ENCODE data around the gene ZMYND11.
"Not testable (repeated sequence)": the region's sequence is repeated elsewhere in the genome, so short reads cannot be mapped to it uniquely, and the experiment has no call there.

Gene ZMYND11

GRCh38 chr10:282294-283139 lies 147.3 kb downstream of the ZMYND11 start:
- DNase-seq (ENCODE audit: low read depth in 2 of 2) = no peak

- DNase-seq (ENCODE audit: low read depth in 2 of 2) = no peak
These were observed 147.9 kb downstream of the ZMYND11 start for GRCh38 chr10:283140-283479.

GRCh38 chr10:283916-284356 lies 148.7 kb downstream of the ZMYND11 start:
- DNase-seq (ENCODE audit: low read depth in 2 of 2) = no peak

- no peak for DNase-seq (ENCODE audit: low read depth in 2 of 2)
These were observed 150.0 kb downstream of the ZMYND11 start for GRCh38 chr10:285216-285615.

- DNase-seq (ENCODE audit: low read depth in 2 of 2) = no peak
These were observed 151.9 kb downstream of the ZMYND11 start for GRCh38 chr10:287026-287709.

- DNase-seq (ENCODE audit: low read depth in 2 of 2) = no peak
These were observed 152.6 kb downstream of the ZMYND11 start for GRCh38 chr10:287814-288213.

- DNase-seq (ENCODE audit: low read depth in 2 of 2) = no peak
These were observed 153.3 kb downstream of the ZMYND11 start for GRCh38 chr10:288316-289200.

- no peak for DNase-seq (ENCODE audit: low read depth in 2 of 2)
These were observed 154.3 kb downstream of the ZMYND11 start for GRCh38 chr10:289581-289980.

GRCh38 chr10:290026-290725 lies 154.9 kb downstream of the ZMYND11 start:
- DNase-seq (ENCODE audit: low read depth in 2 of 2) = no peak

GRCh38 chr10:293636-294035 lies 158.4 kb downstream of the ZMYND11 start:
- no peak for DNase-seq (ENCODE audit: low read depth in 2 of 2)

GRCh38 chr10:297567-297966 lies 162.3 kb downstream of the ZMYND11 start:
- DNase-seq (ENCODE audit: low read depth in 2 of 2) = no peak

GRCh38 chr10:298033-298432 lies 162.8 kb downstream of the ZMYND11 start:
- DNase-seq (ENCODE audit: low read depth in 2 of 2) = no peak

GRCh38 chr10:299512-299911 lies 164.3 kb downstream of the ZMYND11 start:
- DNase-seq (ENCODE audit: low read depth in 2 of 2) = no peak

- DNase-seq (ENCODE audit: low read depth in 2 of 2) = no peak
These were observed 164.7 kb downstream of the ZMYND11 start for GRCh38 chr10:299969-300368.

GRCh38 chr10:300580-300979 lies 165.3 kb downstream of the ZMYND11 start:
- not testable (repeated sequence) for DNase-seq (ENCODE audit: low read depth in 2 of 2)

- DNase-seq (ENCODE audit: low read depth in 2 of 2) = no peak
These were observed 166.3 kb downstream of the ZMYND11 start for GRCh38 chr10:301536-301935.
